ENCODE data around the gene OR2C3.

- TF ChIP-seq POLR2A (IDR thresholded peaks at IDR 0.05): no peak
- TF ChIP-seq CTCF (IDR thresholded peaks at IDR 0.05): no peak
Measured at GRCh38 chr1:247491328-247491727, 44.9 kb downstream of the OR2C3 start.
